HG03469 (cell line): ENCODE measurements around the gene CNTN5.
"Not testable (repeated sequence)": the region's sequence is repeated elsewhere in the genome, so short reads cannot be mapped to it uniquely, and the experiment has no call there.

Source experiments
- ATAC-seq: cut with Tn5 transposase; IDR thresholded peaks from one replicate; pipeline ENCODE4 v1.9.1; 2021; ENCODE audit warnings: mild to moderate bottlenecking, moderate library complexity, moderate number of reproducible peaks; ENCODE audit not compliant: unreplicated experiment

CNTN5 gene

GRCh38 chr11:99706848-99707247, 686.1 kb downstream of the CNTN5 start:
- ATAC-seq = no peak

- ATAC-seq = no peak
Measured at GRCh38 chr11:99708928-99709672, 688.4 kb downstream of the CNTN5 start.

GRCh38 chr11:99716302-99716701, 695.6 kb downstream of the CNTN5 start:
- ATAC-seq = no peak

- ATAC-seq = no peak
Measured at GRCh38 chr11:99718291-99718690, 697.5 kb downstream of the CNTN5 start.

- ATAC-seq = no peak
Measured at GRCh38 chr11:99739464-99740089, 718.8 kb downstream of the CNTN5 start.

- no peak for ATAC-seq
Measured at GRCh38 chr11:99742501-99742900, 721.8 kb downstream of the CNTN5 start.

GRCh38 chr11:99759787-99760186, 739.0 kb downstream of the CNTN5 start:
- ATAC-seq = no peak

- no peak for ATAC-seq
Measured at GRCh38 chr11:99766811-99767210, 746.1 kb downstream of the CNTN5 start.

GRCh38 chr11:99773646-99774045, 752.9 kb downstream of the CNTN5 start:
- no peak for ATAC-seq

GRCh38 chr11:99781074-99781473, 760.3 kb downstream of the CNTN5 start:
- ATAC-seq = no peak

GRCh38 chr11:99791354-99791753, 770.6 kb downstream of the CNTN5 start:
- no peak for ATAC-seq

GRCh38 chr11:99795999-99796398, 775.2 kb downstream of the CNTN5 start:
- ATAC-seq = no peak

GRCh38 chr11:99803501-99803900, 782.8 kb downstream of the CNTN5 start:
- no peak for ATAC-seq

GRCh38 chr11:99812516-99812915, 791.8 kb downstream of the CNTN5 start:
- ATAC-seq = no peak

GRCh38 chr11:99814021-99814420, 793.3 kb downstream of the CNTN5 start:
- ATAC-seq = no peak

- no peak for ATAC-seq
Measured at GRCh38 chr11:99814738-99815137, 794.0 kb downstream of the CNTN5 start.

GRCh38 chr11:99818991-99819390, 798.2 kb downstream of the CNTN5 start:
- ATAC-seq = no peak

- ATAC-seq = no peak
Measured at GRCh38 chr11:99822846-99823565, 802.3 kb downstream of the CNTN5 start.

- ATAC-seq = not testable (repeated sequence)
Measured at GRCh38 chr11:99836739-99837138, 816.0 kb downstream of the CNTN5 start.

- ATAC-seq = no peak
Measured at GRCh38 chr11:99841885-99842284, 821.1 kb downstream of the CNTN5 start.

GRCh38 chr11:99865951-99866350, 845.2 kb downstream of the CNTN5 start:
- ATAC-seq = no peak

GRCh38 chr11:99881610-99882009, 860.9 kb downstream of the CNTN5 start:
- ATAC-seq = no peak
